Endothelial cell of umbilical vein (primary cell): ENCODE data around the gene KRTAP19-8. TPM values are rescaled to one million over a fixed set of nuclear protein-coding genes. Genes with fewer than 3 reads are reported as not detected.

Source experiments
- BruUV-seq: library from RNA; stranded (reverse); fragments of 400-500 nt; replicated peaks from 2 replicates; lab custom pipeline; 2021; lab: Mats Ljungman, UMichigan
- CTCF ChIA-PET: fragments of 300-600, 350-600 bp; sonication (Branson Sonifier 250); formaldehyde crosslinking; loops from one replicate; lab custom pipeline; 2021; ENCODE audit warnings: antibody characterized with exemption, inconsistent platforms; lab: Charles Lee
- POLR2A ChIA-PET: fragments of 300-600, 350-600 bp; sonication (Branson Sonifier 250); formaldehyde crosslinking; loops from one replicate; lab custom pipeline; 2021; ENCODE audit warnings: antibody characterized with exemption, inconsistent platforms; lab: Charles Lee
- DNase-seq: peaks from one replicate; pipeline ENCODE4 v3.0.0-alpha.2; 2011; ENCODE audit warnings: low read depth, low spot score
- FAIRE-seq: peaks from 2 replicates; lab custom pipeline; 2011; peaks lifted over from hg19 to GRCh38; lab: Jason Lieb, UNC
- H2AFZ ChIP-seq: 2 replicates; pipeline ENCODE4 v1.6.0; 2012; ENCODE audit warnings: low read depth, low read length, control low read depth, inconsistent platforms
- H3K27ac ChIP-seq: 2 replicates; pipeline ENCODE4 v1.5.1; 2011; ENCODE audit warnings: low read depth, mild to moderate bottlenecking, control low read depth, low read length, moderate library complexity; ENCODE audit not compliant: insufficient read depth
- H3K27me3 ChIP-seq, 2 experiments: 2 replicates each; pipeline versions ENCODE4 v1.6.0 to v1.6.1; 2011; ENCODE audit warnings: low read length in 2 of 2, mixed read lengths in 1 of 2; ENCODE audit not compliant: control insufficient read depth in 2 of 2, insufficient read depth in 2 of 2
- H3K36me3 ChIP-seq, 2 experiments: 2 replicates in 1 of 2; 3 replicates in 1 of 2; pipeline ENCODE4 v1.5.1; 2011; ENCODE audit warnings: low read length in 2 of 2, mild to moderate bottlenecking in 1 of 2, moderate library complexity in 1 of 2; ENCODE audit not compliant: control insufficient read depth in 2 of 2, insufficient read depth in 2 of 2; ENCODE audit errors: extremely low read depth in 1 of 2
- H3K4me1 ChIP-seq: 3 replicates; pipeline ENCODE4 v1.5.1; 2011; ENCODE audit warnings: mild to moderate bottlenecking, low read length; ENCODE audit not compliant: control insufficient read depth, insufficient read depth; ENCODE audit errors: extremely low read depth
- H3K4me2 ChIP-seq: 2 replicates; pipeline ENCODE4 v1.6.1; 2011; ENCODE audit warnings: low read length, control low read depth, mixed read lengths; ENCODE audit not compliant: insufficient read depth
- H3K4me3 ChIP-seq, 3 experiments: fragments of 200-600 bp in 1 of 3; sonication (generic), shearing (Covaris generic) in 1 of 3; replicated peaks in 1 of 3; 2 replicates each; pipeline ENCODE4 v1.5.1; 2011 to 2016; ENCODE audit warnings: control low read depth in 3 of 3, low read length in 3 of 3, mild to moderate bottlenecking in 2 of 3, inconsistent platforms in 1 of 3, low read depth in 1 of 3, moderate library complexity in 1 of 3; ENCODE audit not compliant: insufficient read depth in 1 of 3
- H3K79me2 ChIP-seq: 2 replicates; pipeline ENCODE4 v1.6.0; 2012; ENCODE audit warnings: low read length, inconsistent platforms; ENCODE audit not compliant: control insufficient read depth, insufficient read depth
- H3K9ac ChIP-seq: replicated peaks from 2 replicates; pipeline ENCODE3; 2011; ENCODE audit warnings: low read length, control low read depth; ENCODE audit not compliant: insufficient read depth; ENCODE audit errors: extremely low read depth
- H3K9me1 ChIP-seq: replicated peaks from 3 replicates; pipeline ENCODE4 v1.6.0; 2011; ENCODE audit warnings: mild to moderate bottlenecking, low read length; ENCODE audit not compliant: control insufficient read depth, insufficient read depth; ENCODE audit errors: extremely low read depth
- H3K9me3 ChIP-seq: replicated peaks from 2 replicates; pipeline ENCODE4 v1.5.1; 2012; ENCODE audit warnings: low read length, inconsistent platforms; ENCODE audit not compliant: control insufficient read depth, insufficient read depth
- H4K20me1 ChIP-seq: replicated peaks from 2 replicates; pipeline ENCODE3; 2011; ENCODE audit warnings: mild to moderate bottlenecking, low read length; ENCODE audit not compliant: control insufficient read depth, insufficient read depth; ENCODE audit errors: extremely low read depth
- CTCF ChIP-seq, 2 donors: IDR thresholded peaks; 1 replicate in 1 of 2; 2 replicates in 1 of 2; pipeline ENCODE4 v1.5.1; 2011; ENCODE audit warnings: low read length in 2 of 2, mild to moderate bottlenecking in 2 of 2, moderate library complexity in 2 of 2, control low read depth in 1 of 2, inconsistent platforms in 1 of 2, low read depth in 1 of 2; ENCODE audit not compliant: insufficient read depth in 1 of 2; ENCODE audit errors: extremely low read depth in 1 of 2
- EZH2 ChIP-seq: IDR thresholded peaks from 2 replicates; pipeline ENCODE4 v1.6.1; 2012; ENCODE audit warnings: borderline replicate concordance, low read depth, mild to moderate bottlenecking, moderate library complexity, low read length, inconsistent platforms; ENCODE audit not compliant: severe bottlenecking
- GATA2 ChIP-seq: IDR thresholded peaks from 2 replicates; pipeline ENCODE4 v1.7.0; 2011; ENCODE audit warnings: low read depth, mild to moderate bottlenecking, moderate library complexity, mixed read lengths, low read length; ENCODE audit not compliant: insufficient read length, insufficient read depth
- MYC ChIP-seq: IDR thresholded peaks from one replicate; pipeline ENCODE4 v1.6.1; 2011; ENCODE audit warnings: mild to moderate bottlenecking, low read depth, low read length
- POLR2A ChIP-seq: IDR thresholded peaks from 2 replicates; pipeline ENCODE4 v1.6.1; 2012; ENCODE audit warnings: low read depth, mild to moderate bottlenecking, control low read depth, low read length
- POLR2AphosphoS5 ChIP-seq: IDR thresholded peaks from 2 replicates; pipeline ENCODE4 v1.6.1; 2012; ENCODE audit warnings: low read depth, mild to moderate bottlenecking, control low read depth, low read length, moderate library complexity; ENCODE audit not compliant: insufficient read depth
- dilution Hi-C: fragments of 300-500 bp; cut with MboI; formaldehyde crosslinking; loops from one replicate; pipeline ENCODE4 v1.15.0; 2019; ENCODE audit warnings: low sequenced_read_pairs; ENCODE audit not compliant: extremely low pct_ligation_motif_present
- intact Hi-C: fragments of 100-400 bp; cut with micrococcal nuclease; formaldehyde crosslinking; loops from one replicate; pipeline ENCODE4 v1.10.0; 2022
- polyA plus RNA-seq, 4 experiments: library from polyadenylated mRNA; depleted of rRNA in 3 of 4; stranded (reverse) in 3 of 4; unstranded in 1 of 4; fragments of >200 nt; gene quantifications; 2 replicates each; pipeline versions ENCODE4 v1.2.1 to v1.2.3, GENCODE V29; 2011 to 2012; ENCODE audit warnings: missing spikeins in 1 of 4
- total RNA-seq: library from RNA; stranded (reverse); gene quantifications from 2 replicates; pipeline ENCODE4 v1.2.3, GENCODE V29; 2021

KRTAP19-8 gene
- total and polyA plus RNA-seq, 2 donors (not counting 3 experiments of a cell fraction or from before 2014, with no cell fraction given), result not detected

GRCh38 chr21:31014891-31015290 is 23.4 kb downstream of the KRTAP19-8 start:
- dilution Hi-C loops, result no loop called here
- H3K36me3 ChIP-seq, result no peaks in the 10 kb centered on the region
- ChIA-PET CTCF (no interaction called here), POLR2A (no interaction called here)
- H3K27ac ChIP-seq, result no peak overlapping the region
- no peaks in the 10 kb centered on the region for H4K20me1 ChIP-seq
- DNase-seq (no peak), FAIRE-seq (no peak)
- no peaks in the 10 kb centered on the region for H3K4me1 ChIP-seq
- H3K9ac ChIP-seq, result no peak overlapping the region
- H3K9me3 ChIP-seq, result peaks cover 7% of the 10 kb centered on the region
- H3K4me2 ChIP-seq, result no peak overlapping the region
- H2AFZ ChIP-seq, result no peak overlapping the region
- no peaks in the 10 kb centered on the region for H3K79me2 ChIP-seq
- H3K4me3 ChIP-seq, result no peak overlapping the region
- no TSS peak for BruUV-seq
- intact Hi-C loops, result no loop called here
- no peaks in the 10 kb centered on the region for H3K9me1 ChIP-seq
- no peaks in the 10 kb centered on the region for H3K27me3 ChIP-seq
- no peak for TF ChIP-seq GATA2
- no peak for TF ChIP-seq EZH2
- TF ChIP-seq CTCF (IDR thresholded peaks at IDR 0.05; ENCODE audit: extremely low read depth in 1 of 2, insufficient read depth in 1 of 2, low read depth in 1 of 2, low read length in 2 of 2), result no peak
- TF ChIP-seq MYC, result no peak
- no peak for TF ChIP-seq POLR2A
- TF ChIP-seq POLR2AphosphoS5, result no peak
